Hepatocyte (in vitro differentiated cells): Measurements from ENCODE around the gene OSBPL10.

Source experiments
- CTCF ChIP-seq: fragments of 200-600 bp; sonication (generic); IDR thresholded peaks from 2 replicates; pipeline ENCODE4 v1.5.1; 2016; ENCODE audit warnings: antibody characterized with exemption, mild to moderate bottlenecking; ENCODE audit not compliant: poor library complexity
- EZH2 ChIP-seq: fragments of 200-600 bp; sonication (generic); IDR thresholded peaks from 2 replicates; pipeline ENCODE4 v1.6.1; 2016; ENCODE audit warnings: antibody characterized with exemption, mild to moderate bottlenecking, borderline replicate concordance
- EZH2phosphoT487 ChIP-seq: fragments of 200-600 bp; sonication (generic); IDR thresholded peaks from one replicate; pipeline ENCODE4 v1.6.1; 2018; ENCODE audit warnings: antibody characterized with exemption, mild to moderate bottlenecking, low read depth, moderate library complexity; ENCODE audit not compliant: unreplicated experiment, severe bottlenecking

GRCh38 chr3:31957106-31957505 is 24.0 kb downstream of the OSBPL10 start:
- TF ChIP-seq CTCF (no peak), EZH2phosphoT487 (no peak), EZH2 (no peak)
